Choroid plexus epithelial cell (primary cell): ENCODE results near the gene KCNIP2.

Source experiments
- DNase-seq: peaks from one replicate; pipeline ENCODE4 v3.0.0-alpha.2; 2010; ENCODE audit warnings: low read depth
- H3K4me3 ChIP-seq: 2 replicates; pipeline ENCODE4 v1.5.1; 2011; ENCODE audit warnings: low read depth, mild to moderate bottlenecking, control low read depth, low read length, moderate library complexity
- TF ChIP-seq, protein P1 (sequence below): conservative IDR thresholded peaks from 2 replicates; pipeline ENCODE4 v1.5.1; 2011; ENCODE audit warnings: low read depth, mild to moderate bottlenecking, control low read depth, inconsistent platforms, low read length, moderate library complexity

The KCNIP2 gene

DNA sequence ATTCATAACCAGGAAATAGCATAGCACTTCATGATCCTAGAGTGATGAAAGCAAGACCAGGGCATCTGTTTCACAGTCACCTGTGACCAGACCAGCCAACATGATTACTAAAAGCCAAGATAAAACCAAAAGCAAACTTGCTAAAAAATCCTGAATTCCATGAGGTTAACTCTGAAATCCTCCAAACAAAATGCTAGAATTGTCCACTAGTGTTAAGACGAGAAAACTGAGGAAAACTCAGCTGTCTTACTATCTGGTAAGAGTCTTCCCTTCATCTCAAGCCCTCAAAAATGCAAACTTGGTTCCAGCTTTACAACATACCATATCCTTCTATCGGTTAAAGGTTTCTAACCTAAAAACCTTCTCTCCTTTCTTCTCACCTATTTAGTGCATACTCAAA, 59.0 kb downstream of the KCNIP2 start:
- TF ChIP-seq, protein P1, sequence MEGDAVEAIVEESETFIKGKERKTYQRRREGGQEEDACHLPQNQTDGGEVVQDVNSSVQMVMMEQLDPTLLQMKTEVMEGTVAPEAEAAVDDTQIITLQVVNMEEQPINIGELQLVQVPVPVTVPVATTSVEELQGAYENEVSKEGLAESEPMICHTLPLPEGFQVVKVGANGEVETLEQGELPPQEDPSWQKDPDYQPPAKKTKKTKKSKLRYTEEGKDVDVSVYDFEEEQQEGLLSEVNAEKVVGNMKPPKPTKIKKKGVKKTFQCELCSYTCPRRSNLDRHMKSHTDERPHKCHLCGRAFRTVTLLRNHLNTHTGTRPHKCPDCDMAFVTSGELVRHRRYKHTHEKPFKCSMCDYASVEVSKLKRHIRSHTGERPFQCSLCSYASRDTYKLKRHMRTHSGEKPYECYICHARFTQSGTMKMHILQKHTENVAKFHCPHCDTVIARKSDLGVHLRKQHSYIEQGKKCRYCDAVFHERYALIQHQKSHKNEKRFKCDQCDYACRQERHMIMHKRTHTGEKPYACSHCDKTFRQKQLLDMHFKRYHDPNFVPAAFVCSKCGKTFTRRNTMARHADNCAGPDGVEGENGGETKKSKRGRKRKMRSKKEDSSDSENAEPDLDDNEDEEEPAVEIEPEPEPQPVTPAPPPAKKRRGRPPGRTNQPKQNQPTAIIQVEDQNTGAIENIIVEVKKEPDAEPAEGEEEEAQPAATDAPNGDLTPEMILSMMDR: no peak

DNA sequence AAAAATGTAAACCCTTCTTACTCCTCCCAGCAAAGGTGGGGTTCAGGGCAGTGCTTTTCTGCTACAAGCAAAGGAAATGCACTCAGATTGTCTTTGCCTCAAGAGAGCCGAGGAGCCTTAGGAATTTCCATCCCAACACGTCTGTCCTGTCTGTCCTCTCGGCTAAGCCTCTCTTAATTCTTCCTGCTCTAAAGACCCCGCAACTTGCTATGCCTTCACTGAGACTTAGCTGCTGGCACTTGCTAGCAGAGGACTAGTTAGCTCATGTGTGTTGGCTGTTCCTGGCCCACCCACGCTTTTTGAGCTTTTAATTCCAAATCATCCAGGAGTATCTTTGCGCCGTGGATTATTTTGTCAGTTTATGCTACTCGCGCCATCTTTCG, 59.9 kb downstream of the KCNIP2 start:
- TF ChIP-seq, protein P1: no peak
- DNase-seq: peak; percentile 23
- peak overlapping the region; percentile 63 for H3K4me3 ChIP-seq

More for the DNA sequence above, 59.0 kb downstream of the KCNIP2 start:
- DNase-seq: no peak
- no peak overlapping the region for H3K4me3 ChIP-seq

DNA sequence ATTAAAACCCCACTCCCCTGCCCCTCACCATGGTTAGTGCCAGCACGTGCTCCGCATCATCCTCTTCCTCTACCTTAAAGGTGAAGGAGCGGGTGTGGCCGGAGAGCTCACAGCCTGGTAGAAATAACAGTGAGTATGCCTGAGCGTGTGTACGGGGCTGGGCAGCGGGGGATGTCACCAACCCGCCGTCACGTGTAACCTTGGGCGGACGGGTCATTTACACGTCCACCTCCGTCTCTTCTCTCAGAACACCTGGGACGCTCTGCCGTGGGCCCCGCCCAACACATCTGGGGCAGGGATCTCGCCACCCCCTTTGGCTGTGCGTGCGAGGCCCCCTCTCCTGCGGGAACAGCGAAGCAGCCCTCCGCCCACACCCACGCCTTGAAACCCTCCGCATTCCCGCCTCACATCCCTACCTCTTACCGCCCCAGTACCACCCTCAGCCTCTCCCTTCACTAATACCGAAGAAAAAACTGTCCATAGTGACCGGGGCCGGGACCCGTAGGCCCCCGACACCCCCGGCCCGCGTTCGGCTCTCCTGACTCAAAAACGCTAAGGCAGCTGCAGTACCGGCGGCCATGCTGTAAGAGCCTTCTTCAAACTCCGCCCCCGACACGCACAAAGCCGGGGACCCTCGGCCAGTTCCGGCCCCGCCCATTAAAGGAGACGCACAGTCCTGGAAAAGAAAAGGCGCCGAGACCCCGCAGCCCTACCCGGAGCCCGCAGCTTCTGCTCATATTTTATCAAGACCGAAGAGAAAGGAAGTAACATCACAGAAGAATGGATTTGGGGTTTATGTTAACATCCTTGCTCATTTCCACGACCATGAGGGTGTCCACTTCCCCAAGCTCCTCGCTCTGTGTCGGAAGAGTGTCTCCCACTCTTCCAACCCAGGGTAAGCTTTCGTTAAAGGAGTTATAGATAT, 60.5 kb downstream of the KCNIP2 start, which contains the start of gene NPM3:
NPM3 (minus strand) TSS at position 636 of the 925 bp plus-strand sequence; CDS start at position 580, 56 bp downstream.
- peak within 1 kb of the TSS; percentile 63 for H3K4me3 ChIP-seq
- DNase-seq: peak; percentile 82

DNA sequence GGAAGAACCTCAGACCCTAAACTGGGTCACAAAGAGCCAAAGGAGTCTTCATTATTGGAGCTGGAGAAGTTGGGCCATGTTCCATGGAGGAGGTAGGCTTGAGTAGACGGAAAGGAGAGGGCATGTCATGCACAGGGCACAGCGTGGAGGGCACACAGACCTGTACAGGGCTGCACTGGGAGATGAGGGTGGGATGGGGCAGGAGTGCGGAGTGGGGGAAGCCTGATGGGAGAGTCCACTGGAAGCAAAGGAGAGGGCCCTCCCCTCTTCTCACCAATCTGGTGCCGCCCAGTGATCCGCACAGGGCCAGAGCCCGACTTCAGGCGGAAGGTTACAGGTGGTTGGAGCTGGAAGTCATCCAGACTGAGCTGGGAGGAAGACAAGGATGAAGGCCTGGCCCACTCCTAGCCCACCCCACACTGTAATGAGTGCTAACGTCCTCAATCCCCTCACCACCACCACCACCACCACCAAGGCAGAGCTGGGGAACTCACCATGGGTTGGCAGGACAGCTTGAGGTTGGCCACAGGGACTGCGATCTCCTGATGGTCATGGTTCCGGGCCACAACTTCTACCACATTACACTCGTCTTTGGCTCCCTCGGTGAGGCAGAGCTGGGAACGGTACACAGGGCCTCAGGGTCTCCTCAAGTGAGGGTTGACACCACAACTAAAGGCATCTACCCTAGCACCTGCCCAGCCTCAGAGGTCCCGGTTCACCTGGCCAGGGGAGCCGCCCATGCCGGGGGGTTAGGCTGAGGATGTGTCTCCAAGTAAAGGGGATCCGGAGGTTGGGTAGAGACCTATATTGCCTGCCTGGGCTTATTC, 61.4 kb downstream of the KCNIP2 start:
- DNase-seq: no peak
- TF ChIP-seq, protein P1: no peak
- H3K4me3 ChIP-seq: peak overlapping the region; percentile 63

More for the DNA sequence above, 60.5 kb downstream of the KCNIP2 start, which contains the start of gene NPM3:
- TF ChIP-seq, protein P1: no peak

DNA sequence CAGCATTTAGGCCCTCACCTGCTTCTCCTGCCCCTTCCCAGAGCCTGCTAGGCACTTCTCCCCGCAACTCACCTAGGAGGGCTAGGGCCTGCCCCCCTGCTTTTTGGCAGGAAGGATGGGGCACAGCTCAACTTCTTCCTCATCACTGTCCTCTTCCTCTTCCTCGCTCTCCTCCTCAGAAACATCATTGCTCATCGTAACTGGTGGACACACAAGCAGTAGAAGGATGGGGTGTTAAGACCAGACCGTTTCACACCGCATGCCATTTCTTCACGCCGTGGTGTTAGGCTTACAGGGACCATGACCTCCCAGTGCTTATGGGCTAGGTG, 62.0 kb downstream of the KCNIP2 start:
- H3K4me3 ChIP-seq: no peak overlapping the region
- TF ChIP-seq, protein P1: no peak
- no peak for DNase-seq

DNA sequence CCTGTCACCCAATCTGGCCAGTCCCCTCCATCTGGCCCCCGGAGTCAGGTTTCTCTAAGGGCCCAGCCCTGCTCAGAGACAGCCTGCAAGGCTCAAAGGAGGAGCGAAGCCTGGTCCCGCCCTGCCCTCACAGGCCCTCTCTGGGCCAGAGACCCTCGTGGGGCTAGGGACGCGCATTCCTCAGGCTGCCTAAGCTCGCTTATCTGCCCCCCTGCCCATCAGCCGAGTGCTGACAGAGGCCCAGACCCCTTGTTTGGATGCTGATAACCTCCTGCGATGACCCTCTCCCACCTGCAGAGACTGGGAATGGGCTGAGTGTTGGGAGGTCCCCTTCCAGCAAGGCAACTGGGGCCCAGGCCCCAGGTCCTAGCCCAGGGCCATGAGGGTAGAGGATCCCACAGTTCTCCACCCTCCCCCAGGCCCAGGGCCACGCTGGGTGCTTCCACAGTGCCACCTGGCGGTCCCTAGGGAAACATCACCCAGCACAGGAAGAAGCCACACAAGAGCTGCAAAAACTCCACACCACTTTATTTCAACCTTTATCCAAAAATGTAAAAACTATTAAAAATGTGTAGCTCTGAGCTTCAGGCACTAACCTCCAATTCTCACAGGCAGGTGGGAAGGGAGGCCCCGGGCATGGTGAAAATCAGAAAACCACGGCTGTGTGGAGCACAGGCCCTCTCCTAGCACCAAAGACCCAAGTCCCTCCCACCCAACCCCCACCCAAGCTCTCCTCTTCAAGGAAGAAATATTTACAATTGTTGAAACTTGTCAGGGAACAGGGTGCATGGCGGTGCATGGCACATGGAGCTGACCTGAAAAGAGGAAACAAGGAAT, 62.6 kb downstream of the KCNIP2 start:
- TF ChIP-seq, protein P1: peak; percentile 92
- DNase-seq: peak; percentile 77
- H3K4me3 ChIP-seq: no peak overlapping the region
